ENCODE data around the gene PDGFA.

DNA sequence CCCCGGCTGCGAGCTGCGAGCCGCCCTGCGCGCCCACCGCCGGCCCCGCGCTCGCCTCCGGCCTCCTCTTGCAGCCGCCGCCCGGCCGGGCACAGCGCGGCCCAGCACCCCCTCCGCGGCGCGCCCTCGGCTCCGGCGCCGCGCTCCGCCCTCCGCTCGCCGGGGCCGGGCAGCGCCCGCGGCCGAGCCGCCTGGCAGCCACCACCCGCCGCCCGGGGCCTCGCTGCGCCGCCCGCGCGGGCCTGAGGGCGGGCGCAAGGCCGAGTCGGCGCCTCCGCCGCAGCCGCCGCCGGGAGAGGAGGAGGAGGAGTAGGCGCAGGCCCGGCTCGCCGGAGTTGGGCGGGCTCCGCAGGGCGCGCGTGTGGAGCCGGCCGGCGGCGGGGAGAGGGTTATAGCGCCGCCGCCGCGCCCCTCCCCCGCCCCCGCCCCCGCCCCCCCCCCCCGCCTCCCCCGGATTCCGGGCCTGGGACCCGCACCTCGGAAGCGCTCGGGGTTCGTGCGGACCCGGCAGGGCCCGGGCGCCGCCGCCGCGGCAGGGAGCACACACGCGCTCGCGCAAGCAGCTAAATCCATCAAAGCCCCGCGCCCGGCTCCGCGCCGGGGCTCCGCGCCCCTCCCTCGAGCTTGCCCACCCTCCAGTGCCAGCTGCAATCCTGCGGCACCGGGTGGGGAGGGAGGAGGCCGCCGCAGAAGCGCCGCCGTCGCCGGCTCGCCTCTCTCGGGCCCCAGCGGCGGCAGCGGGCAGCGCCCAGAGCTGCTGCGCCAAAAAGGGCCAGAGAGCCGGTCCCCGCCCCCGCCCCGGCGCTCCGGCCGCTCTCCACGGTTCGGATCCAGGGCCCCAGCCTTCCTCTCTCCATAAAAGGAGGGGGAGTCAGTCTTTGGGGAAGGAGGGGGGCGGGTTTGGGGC is at the start of gene PDGFA:
- TF ChIP-seq, protein P1, sequence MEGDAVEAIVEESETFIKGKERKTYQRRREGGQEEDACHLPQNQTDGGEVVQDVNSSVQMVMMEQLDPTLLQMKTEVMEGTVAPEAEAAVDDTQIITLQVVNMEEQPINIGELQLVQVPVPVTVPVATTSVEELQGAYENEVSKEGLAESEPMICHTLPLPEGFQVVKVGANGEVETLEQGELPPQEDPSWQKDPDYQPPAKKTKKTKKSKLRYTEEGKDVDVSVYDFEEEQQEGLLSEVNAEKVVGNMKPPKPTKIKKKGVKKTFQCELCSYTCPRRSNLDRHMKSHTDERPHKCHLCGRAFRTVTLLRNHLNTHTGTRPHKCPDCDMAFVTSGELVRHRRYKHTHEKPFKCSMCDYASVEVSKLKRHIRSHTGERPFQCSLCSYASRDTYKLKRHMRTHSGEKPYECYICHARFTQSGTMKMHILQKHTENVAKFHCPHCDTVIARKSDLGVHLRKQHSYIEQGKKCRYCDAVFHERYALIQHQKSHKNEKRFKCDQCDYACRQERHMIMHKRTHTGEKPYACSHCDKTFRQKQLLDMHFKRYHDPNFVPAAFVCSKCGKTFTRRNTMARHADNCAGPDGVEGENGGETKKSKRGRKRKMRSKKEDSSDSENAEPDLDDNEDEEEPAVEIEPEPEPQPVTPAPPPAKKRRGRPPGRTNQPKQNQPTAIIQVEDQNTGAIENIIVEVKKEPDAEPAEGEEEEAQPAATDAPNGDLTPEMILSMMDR (IDR thresholded peaks at IDR 0.05), result peak; percentile 8 to 62 (median 30)
- TF ChIP-seq EP300 (IDR thresholded peaks at IDR 0.05; ENCODE audit: low read depth) (no peak), POLR2A (IDR thresholded peaks at IDR 0.05) (no peak)
